Measurements from ENCODE around the gene FASTKD3.

DNA sequence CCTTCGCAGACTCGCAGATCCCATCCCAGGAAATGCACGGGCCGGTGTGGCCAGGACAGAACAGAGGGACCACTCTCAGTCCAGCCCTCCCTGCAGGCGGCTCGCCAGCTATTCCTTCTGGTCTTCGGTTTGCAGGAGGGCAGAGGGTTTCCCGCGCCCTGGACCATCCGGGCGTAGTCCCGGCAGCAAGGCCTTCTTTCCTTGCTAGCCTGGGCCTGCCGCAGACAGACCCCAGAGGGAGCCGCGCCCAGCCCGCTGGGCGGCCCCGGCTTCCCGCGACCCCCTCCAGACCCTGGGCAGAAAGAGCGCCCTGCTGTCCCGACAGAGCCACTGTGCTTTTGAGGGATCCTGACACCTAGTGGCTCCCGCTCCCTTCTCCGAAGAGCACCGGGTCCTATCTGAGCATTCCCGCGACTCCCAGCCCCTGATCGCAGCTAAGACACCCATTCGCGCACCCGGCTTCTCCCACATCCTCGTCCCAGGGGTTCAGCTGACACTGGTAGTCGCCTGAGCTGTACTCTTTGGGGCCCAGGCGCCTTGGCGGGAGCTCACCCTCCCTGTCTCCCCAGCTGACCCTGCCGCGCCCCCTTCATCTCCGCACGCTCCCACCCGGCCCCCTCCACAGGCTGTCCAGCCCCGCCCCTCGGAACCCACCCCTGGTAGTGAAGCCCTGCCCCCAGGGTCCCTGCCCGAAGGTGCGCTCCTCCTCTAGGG lies 19.0 kb downstream of the FASTKD3 start:
- TF ChIP-seq EZH2 (IDR thresholded peaks at IDR 0.05; ENCODE audit: insufficient read depth, poor library complexity, severe bottlenecking): peak; percentile 73
- TF ChIP-seq EZH2phosphoT487 (IDR thresholded peaks at IDR 0.05; ENCODE audit: insufficient read depth, low read depth): no peak

Data from GM23248 (cell line).